Adrenal gland (tissue), 12 donors: Measurements from ENCODE around the gene ASB13. TPM values are rescaled to one million over a fixed set of nuclear protein-coding genes. Genes with fewer than 3 reads are reported as not detected.

Source experiments
- DNase-seq, 7 donors: peaks; one replicate each; pipeline ENCODE4 v3.0.0-alpha.2; 2019 to 2020
- H3K27ac ChIP-seq, 5 donors: fragments of 200-600 bp; sonication (generic) in 4 of 5; 1 replicate in 3 of 5; 2 replicates in 2 of 5; pipeline versions ENCODE4 v1.5.1 to v1.8.0; 2016 to 2020; ENCODE audit warnings: mild to moderate bottlenecking in 1 of 5
- H3K27me3 ChIP-seq: fragments of 200-600 bp; 2 replicates; pipeline ENCODE4 v1.8.0; 2021
- H3K36me3 ChIP-seq, 2 donors: fragments of 200-600 bp; replicated peaks in 1 of 2; 1 replicate in 1 of 2; 2 replicates in 1 of 2; pipeline versions ENCODE4 v1.5.1 to v1.8.0; 2018 to 2022
- H3K4me1 ChIP-seq, 2 donors: fragments of 200-600 bp; replicated peaks in 1 of 2; 1 replicate in 1 of 2; 2 replicates in 1 of 2; pipeline versions ENCODE4 v1.5.1 to v1.8.0; 2018 to 2021
- H3K4me3 ChIP-seq, 4 donors: fragments of 200-600 bp; sonication (generic) in 3 of 4; one replicate each; pipeline ENCODE4 v1.5.1; 2016 to 2018
- H3K9me3 ChIP-seq, 3 donors: fragments of 200-600 bp; sonication (generic) in 1 of 3; replicated peaks in 1 of 3; 1 replicate in 2 of 3; 2 replicates in 1 of 3; pipeline versions ENCODE4 v1.5.1 to v1.8.0; 2016 to 2021
- POLR2A ChIP-seq, 2 donors: fragments of 450-650 bp; IDR thresholded peaks; one replicate each; pipeline ENCODE4 v1.6.1; 2017; ENCODE audit warnings: antibody characterized with exemption in 2 of 2, mild to moderate bottlenecking in 2 of 2, moderate library complexity in 1 of 2
- WGBS, 4 donors: extraction: QIAGEN DNeasy Blood & Tissue Kit in 2 of 4; methylation state at CpG; one replicate each; pipeline versions ENCODE4 v1.1.5 to v1.1.7; 2013 to 2017; 5-methylcytosine and 5-hydroxymethylcytosine counted together
- intact Hi-C, 2 donors: fragments of 100-400 bp; cut with DNase I; formaldehyde crosslinking; loops; one replicate each; pipeline versions ENCODE4 v1.14.1 to v1.15.0; 2022 to 2023
- polyA plus RNA-seq, 3 donors: library from polyadenylated mRNA; stranded (reverse); fragments of 200-250 nt in 2 of 3; fragments of 350-450 nt in 1 of 3; fragmentation: Illumina TruSeq in 1 of 3; extraction: RNeasy Lipid Tissue Mini Kit (QIAGEN cat#74804) in 1 of 3; gene quantifications; one replicate each; pipeline ENCODE4 v1.2.3, GENCODE V29; 2013 to 2014
- total RNA-seq, 9 donors: library from RNA; depleted of rRNA in 4 of 9; stranded (reverse); fragments of >200 nt in 4 of 9; fragments of 120-200 nt in 1 of 9; fragmentation: NEBNext Ultra II Directional in 1 of 9; extraction: Animal tissue kit (Norgen Biotek cat#: 25700) in 1 of 9; gene quantifications; one replicate each; pipeline versions ENCODE4 v1.1.0 to v1.2.4, GENCODE V29; 2013 to 2023
- TF ChIP-seq, protein P1 (sequence below), 6 experiments: fragments of 450-650 bp in 4 of 6; fragments of 200-600 bp in 2 of 6; sonication (generic) in 1 of 6; IDR thresholded peaks; 1 replicate in 5 of 6; 2 replicates in 1 of 6; pipeline versions ENCODE4 v1.5.1 to v1.8.0; 2016 to 2021; ENCODE audit warnings: antibody characterized with exemption in 6 of 6, mild to moderate bottlenecking in 2 of 6, moderate library complexity in 1 of 6
- donor health status: healthy with polysubstance abuse.
- donor health status: Bipolar disorder and iron deficiency.
- donor health status: DM: yes; HTN: yes; CAD: no.
- donor health status: DM: no; HTN: no; CAD: no.
- donor health status: DM: no; HTN: no; CAD: no.
- donor health status: DM: yes; HTN: yes; CAD: no.

The ASB13 gene
- total and polyA plus RNA-seq, 12 donors = 24.4 to 65.9 (median 45.9) TPM

DNA sequence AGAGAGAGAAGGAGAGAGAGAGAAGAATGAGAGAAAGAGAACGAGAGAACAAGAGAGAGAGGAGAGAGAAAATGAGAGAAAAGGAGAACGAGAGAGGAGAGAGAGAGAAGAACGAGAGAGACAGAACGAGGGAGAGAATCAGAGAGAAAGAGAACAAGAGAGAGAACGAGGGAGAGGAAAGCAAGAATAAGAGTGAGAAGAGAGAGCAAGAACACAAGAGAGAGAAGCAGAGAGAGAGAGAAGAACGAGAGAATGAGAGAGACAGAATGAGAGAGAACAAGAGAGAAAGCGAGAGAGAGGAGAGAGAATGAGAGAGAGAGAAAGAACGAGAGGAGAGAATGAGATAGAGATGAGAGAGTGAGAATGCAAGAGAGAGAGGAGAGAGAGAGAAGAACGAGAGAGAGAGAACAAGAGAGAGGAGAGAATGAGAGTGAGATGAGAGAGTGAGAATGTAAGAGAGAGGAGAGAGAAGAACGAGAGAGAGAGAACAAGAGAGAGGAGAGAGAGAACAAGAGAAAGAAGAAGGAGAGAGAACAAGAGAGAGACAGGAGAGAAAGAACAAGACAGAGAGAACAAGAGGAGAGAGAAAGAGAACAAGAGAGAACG is 68.2 kb downstream of the ASB13 start:
- no peak overlapping the region for H3K27ac ChIP-seq
- no peaks in the 10 kb centered on the region for H3K9me3 ChIP-seq
- H3K27me3 ChIP-seq = no peaks in the 10 kb centered on the region
- TF ChIP-seq, protein P1, sequence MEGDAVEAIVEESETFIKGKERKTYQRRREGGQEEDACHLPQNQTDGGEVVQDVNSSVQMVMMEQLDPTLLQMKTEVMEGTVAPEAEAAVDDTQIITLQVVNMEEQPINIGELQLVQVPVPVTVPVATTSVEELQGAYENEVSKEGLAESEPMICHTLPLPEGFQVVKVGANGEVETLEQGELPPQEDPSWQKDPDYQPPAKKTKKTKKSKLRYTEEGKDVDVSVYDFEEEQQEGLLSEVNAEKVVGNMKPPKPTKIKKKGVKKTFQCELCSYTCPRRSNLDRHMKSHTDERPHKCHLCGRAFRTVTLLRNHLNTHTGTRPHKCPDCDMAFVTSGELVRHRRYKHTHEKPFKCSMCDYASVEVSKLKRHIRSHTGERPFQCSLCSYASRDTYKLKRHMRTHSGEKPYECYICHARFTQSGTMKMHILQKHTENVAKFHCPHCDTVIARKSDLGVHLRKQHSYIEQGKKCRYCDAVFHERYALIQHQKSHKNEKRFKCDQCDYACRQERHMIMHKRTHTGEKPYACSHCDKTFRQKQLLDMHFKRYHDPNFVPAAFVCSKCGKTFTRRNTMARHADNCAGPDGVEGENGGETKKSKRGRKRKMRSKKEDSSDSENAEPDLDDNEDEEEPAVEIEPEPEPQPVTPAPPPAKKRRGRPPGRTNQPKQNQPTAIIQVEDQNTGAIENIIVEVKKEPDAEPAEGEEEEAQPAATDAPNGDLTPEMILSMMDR (IDR thresholded peaks at IDR 0.05) = no peak
- TF ChIP-seq POLR2A (IDR thresholded peaks at IDR 0.05) = no peak
- no peaks in the 10 kb centered on the region for H3K36me3 ChIP-seq
- H3K4me1 ChIP-seq = peaks cover 0 to 8% of the 10 kb centered on the region in 2 donors
- DNase-seq = no peak
- H3K4me3 ChIP-seq = no peak overlapping the region
- intact Hi-C loops = no loop called here
- 74 to 81% (median 75%) methylated on average over 11 of the region's 11 CpGs for WGBS, 4 donors

DNA sequence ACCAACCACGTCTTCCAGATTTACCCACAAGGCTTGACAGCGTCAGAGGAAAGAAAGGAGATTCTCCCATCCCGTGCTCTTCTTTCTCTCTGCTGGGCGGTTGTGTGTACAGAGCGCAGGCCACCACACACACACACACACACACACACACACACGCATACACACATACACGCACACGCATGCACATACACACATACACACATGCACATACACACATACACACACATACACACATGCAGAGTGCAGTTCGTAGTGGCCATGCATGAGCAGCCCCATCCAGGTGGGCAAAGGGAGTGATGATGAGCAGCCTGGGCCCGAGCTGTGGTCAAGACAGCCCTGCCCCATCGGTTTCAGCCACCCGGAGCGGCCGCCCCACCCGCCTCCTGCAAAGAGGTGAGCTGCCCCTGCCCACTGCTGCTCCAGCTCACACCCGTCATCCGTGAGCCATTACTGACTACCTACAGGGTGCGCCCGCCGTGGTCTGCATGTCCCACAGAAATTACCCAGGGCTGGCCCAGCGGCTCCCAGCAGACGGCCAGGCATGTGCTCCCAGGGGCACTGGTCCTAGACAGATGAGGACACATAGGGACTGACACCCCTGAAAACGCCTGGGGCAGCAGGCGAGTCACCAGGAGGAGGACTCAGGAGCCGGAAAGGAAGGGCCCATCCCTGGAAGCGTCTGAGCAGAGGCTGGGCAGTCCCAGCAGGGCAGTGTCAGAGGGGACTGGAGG is 69.6 kb downstream of the ASB13 start:
- no peaks in the 10 kb centered on the region for H3K36me3 ChIP-seq
- H3K4me1 ChIP-seq = peaks cover 0 to 8% of the 10 kb centered on the region in 2 donors
- WGBS, 4 donors = 81 to 88% (median 83%) methylated on average over 20 to 26 of the region's 26 CpGs
- no peak overlapping the region for H3K4me3 ChIP-seq
- TF ChIP-seq, protein P1 (IDR thresholded peaks at IDR 0.05) = no peak
- no peak for TF ChIP-seq POLR2A (IDR thresholded peaks at IDR 0.05)
- intact Hi-C loops = no loop called here
- H3K9me3 ChIP-seq = no peaks in the 10 kb centered on the region
- peak overlapping the region in 2 of 5 donors; percentile 34 to 55 for H3K27ac ChIP-seq
- H3K27me3 ChIP-seq = no peaks in the 10 kb centered on the region
- DNase-seq = no peak

GRCh38 chr10:5595994-5596471 is 70.4 kb downstream of the ASB13 start:
- 55 to 67% (median 60%) methylated on average over 9 of the region's 9 CpGs for WGBS, 4 donors
- H3K4me3 ChIP-seq = no peak overlapping the region
- H3K27me3 ChIP-seq = no peaks in the 10 kb centered on the region
- H3K36me3 ChIP-seq = no peaks in the 10 kb centered on the region
- peak overlapping the region in 2 of 5 donors; percentile 34 to 55 for H3K27ac ChIP-seq
- no peaks in the 10 kb centered on the region for H3K9me3 ChIP-seq
- no peak for TF ChIP-seq POLR2A (IDR thresholded peaks at IDR 0.05)
- TF ChIP-seq, protein P1 (IDR thresholded peaks at IDR 0.05) = no peak
- DNase-seq = no peak
- peaks cover 0 to 8% of the 10 kb centered on the region in 2 donors for H3K4me1 ChIP-seq
- intact Hi-C loops = no loop called here

DNA sequence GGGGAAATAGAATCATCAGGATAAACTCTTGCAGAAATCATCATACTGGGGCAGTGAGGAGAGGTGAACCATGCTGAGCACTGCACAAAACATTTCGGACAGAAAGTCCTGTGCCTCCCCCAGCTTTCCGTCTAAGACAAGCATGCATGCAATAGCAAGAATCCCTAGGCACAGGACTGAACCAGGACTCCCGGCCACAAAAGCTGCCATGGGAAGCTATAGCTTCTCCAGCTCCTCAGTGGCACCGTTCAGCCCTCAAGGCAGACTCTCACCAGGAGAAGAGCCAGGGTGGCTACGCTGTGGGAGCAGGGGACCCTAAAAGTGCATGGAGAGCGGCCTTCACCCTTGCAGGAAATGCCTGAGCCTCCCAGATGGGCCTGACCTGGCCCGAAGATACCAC is 70.8 kb downstream of the ASB13 start:
- intact Hi-C loops = no loop called here
- TF ChIP-seq, protein P1 (IDR thresholded peaks at IDR 0.05) = no peak
- TF ChIP-seq POLR2A (IDR thresholded peaks at IDR 0.05) = no peak
- 52 to 67% (median 57%) methylated on average over 4 to 7 of the region's 7 CpGs for WGBS, 4 donors
- Histone ChIP-seq H3K27me3 (no peaks in the 10 kb centered on the region), H3K4me1 (peaks cover 0 to 8% of the 10 kb centered on the region in 2 donors), H3K9me3 (no peaks in the 10 kb centered on the region), H3K4me3 (no peak overlapping the region), H3K27ac (peak overlapping the region in 1 of 5 donors; percentile 52), H3K36me3 (no peaks in the 10 kb centered on the region)
- no peak for DNase-seq
